PC-9 (cell line): ENCODE results near the gene MED7. TPM values are rescaled to one million over a fixed set of nuclear protein-coding genes. Genes with fewer than 3 reads are reported as not detected.

Experiments used
- BruUV-seq: library from RNA; stranded (reverse); fragments of 400-500 nt; replicated peaks from 2 replicates; lab custom pipeline; 2021; lab: Mats Ljungman, UMichigan
- CTCF ChIA-PET: fragments of 300-600 bp; sonication (Branson Sonifier 250); formaldehyde crosslinking; loops from one replicate; lab custom pipeline; 2022; ENCODE audit warnings: antibody characterized with exemption; lab: Charles Lee
- POLR2A ChIA-PET: fragments of 300-600 bp; sonication (Branson Sonifier 250); formaldehyde crosslinking; loops from one replicate; lab custom pipeline; 2022; ENCODE audit warnings: antibody characterized with exemption; ENCODE audit not compliant: unreplicated experiment; lab: Charles Lee
- DNase-seq, 2 experiments: peaks; one replicate each; pipeline versions ENCODE4 v3.0.0 to v3.0.0-alpha.2; 2015 to 2022; ENCODE audit warnings: mixed read lengths in 1 of 2
- H2AFZ ChIP-seq: fragments of 200-600 bp; sonication (generic); 2 replicates; pipeline ENCODE4 v1.8.1; 2017; ENCODE audit warnings: antibody characterized with exemption
- H3F3A ChIP-seq: fragments of 200-600 bp; sonication (generic); 2 replicates; pipeline ENCODE4 v1.8.1; 2017; ENCODE audit warnings: antibody characterized with exemption, mild to moderate bottlenecking, low read depth; ENCODE audit not compliant: insufficient read depth
- H3K27ac ChIP-seq: fragments of 200-600 bp; sonication (generic); 2 replicates; pipeline ENCODE4 v1.6.1; 2016; ENCODE audit warnings: mixed run types
- H3K27me3 ChIP-seq: fragments of 200-600 bp; sonication (generic); 2 replicates; pipeline ENCODE4 v1.6.1; 2016; ENCODE audit warnings: low read depth, mixed run types; ENCODE audit not compliant: insufficient read depth
- H3K36me3 ChIP-seq: fragments of 200-600 bp; sonication (generic); 2 replicates; pipeline ENCODE4 v1.6.1; 2016; ENCODE audit warnings: low read depth, mixed run types
- H3K4me1 ChIP-seq: fragments of 200-600 bp; sonication (generic); replicated peaks from 2 replicates; pipeline ENCODE4 v1.6.1; 2016; ENCODE audit warnings: mixed run types; ENCODE audit not compliant: insufficient read depth
- H3K4me2 ChIP-seq: fragments of 200-600 bp; sonication (generic); 2 replicates; pipeline ENCODE4 v1.6.1; 2017; ENCODE audit warnings: mixed run types
- H3K4me3 ChIP-seq: fragments of 200-600 bp; sonication (generic); 2 replicates; pipeline ENCODE4 v1.6.1; 2016; ENCODE audit warnings: mixed run types
- H3K79me2 ChIP-seq: fragments of 200-600 bp; sonication (generic); 2 replicates; pipeline ENCODE4 v1.6.1; 2017; ENCODE audit warnings: low read depth, mixed run types
- H3K9me2 ChIP-seq: fragments of 200-600 bp; sonication (generic); 2 replicates; pipeline ENCODE4 v1.8.1; 2017; ENCODE audit warnings: mild to moderate bottlenecking; ENCODE audit not compliant: insufficient read depth
- H3K9me3 ChIP-seq: fragments of 200-600 bp; sonication (generic); 2 replicates; pipeline ENCODE4 v1.8.1; 2016; ENCODE audit warnings: low read depth; ENCODE audit not compliant: insufficient read depth
- H4K20me1 ChIP-seq: fragments of 200-600 bp; sonication (generic); 2 replicates; pipeline ENCODE4 v1.8.1; 2017; ENCODE audit not compliant: insufficient read depth
- EZH2 ChIP-seq: fragments of 200-600 bp; sonication (generic); IDR thresholded peaks from 2 replicates; pipeline ENCODE4 v1.8.0; 2017; ENCODE audit warnings: antibody characterized with exemption, low read depth
- intact Hi-C: fragments of 100-400 bp; cut with micrococcal nuclease; formaldehyde crosslinking; loops from one replicate; pipeline ENCODE4 v1.10.0; 2022; ENCODE audit not compliant: unreplicated experiment
- total RNA-seq: library from RNA; stranded (reverse); gene quantifications from 2 replicates; pipeline ENCODE4 v1.2.3, GENCODE V29; 2021
- TF ChIP-seq, protein P1 (sequence below): fragments of 200-600 bp; sonication (generic); conservative IDR thresholded peaks from 2 replicates; pipeline ENCODE4 v1.6.1; 2017; ENCODE audit warnings: mixed run types, antibody characterized with exemption, mild to moderate bottlenecking, moderate library complexity

Gene MED7
- total RNA-seq, 1 experiment from 2014 or later, result 11.8 TPM

DNA sequence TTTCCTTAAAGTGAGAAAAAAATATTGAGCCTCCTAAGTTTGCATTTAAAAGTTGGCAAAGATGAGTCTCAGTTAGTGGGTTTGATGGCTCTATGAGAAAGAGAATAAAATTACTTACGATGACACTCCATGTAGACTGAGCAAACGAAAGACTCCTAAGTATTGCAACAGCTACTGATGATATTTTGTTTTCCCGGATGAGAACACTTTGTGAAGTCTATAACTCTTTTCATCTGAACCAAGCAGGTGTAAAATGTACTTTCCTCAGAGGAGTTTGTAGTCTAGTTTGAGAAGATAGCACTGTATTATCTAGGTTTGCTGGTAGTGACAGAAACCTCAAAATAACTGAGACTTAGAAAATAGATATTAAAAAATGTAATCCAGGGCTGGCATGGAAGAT, 36.3 kb upstream of the MED7 start:
- no peak overlapping the region for H3K4me2 ChIP-seq
- intact Hi-C loops, result no loop called here
- no peaks in the 10 kb centered on the region for H4K20me1 ChIP-seq
- H3K27ac ChIP-seq, result no peak overlapping the region
- ChIA-PET CTCF (no interaction called here), POLR2A (no interaction called here)
- H3K9me3 ChIP-seq, result no peaks in the 10 kb centered on the region
- H2AFZ ChIP-seq, result no peak overlapping the region
- no peaks in the 10 kb centered on the region for H3K9me2 ChIP-seq
- no peak for TF ChIP-seq EZH2
- TF ChIP-seq, protein P1, sequence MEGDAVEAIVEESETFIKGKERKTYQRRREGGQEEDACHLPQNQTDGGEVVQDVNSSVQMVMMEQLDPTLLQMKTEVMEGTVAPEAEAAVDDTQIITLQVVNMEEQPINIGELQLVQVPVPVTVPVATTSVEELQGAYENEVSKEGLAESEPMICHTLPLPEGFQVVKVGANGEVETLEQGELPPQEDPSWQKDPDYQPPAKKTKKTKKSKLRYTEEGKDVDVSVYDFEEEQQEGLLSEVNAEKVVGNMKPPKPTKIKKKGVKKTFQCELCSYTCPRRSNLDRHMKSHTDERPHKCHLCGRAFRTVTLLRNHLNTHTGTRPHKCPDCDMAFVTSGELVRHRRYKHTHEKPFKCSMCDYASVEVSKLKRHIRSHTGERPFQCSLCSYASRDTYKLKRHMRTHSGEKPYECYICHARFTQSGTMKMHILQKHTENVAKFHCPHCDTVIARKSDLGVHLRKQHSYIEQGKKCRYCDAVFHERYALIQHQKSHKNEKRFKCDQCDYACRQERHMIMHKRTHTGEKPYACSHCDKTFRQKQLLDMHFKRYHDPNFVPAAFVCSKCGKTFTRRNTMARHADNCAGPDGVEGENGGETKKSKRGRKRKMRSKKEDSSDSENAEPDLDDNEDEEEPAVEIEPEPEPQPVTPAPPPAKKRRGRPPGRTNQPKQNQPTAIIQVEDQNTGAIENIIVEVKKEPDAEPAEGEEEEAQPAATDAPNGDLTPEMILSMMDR, result no peak
- no peak overlapping the region for H3K4me3 ChIP-seq
- no peaks in the 10 kb centered on the region for H3F3A ChIP-seq
- H3K36me3 ChIP-seq, result no peaks in the 10 kb centered on the region
- BruUV-seq, result no TSS peak
- H3K4me1 ChIP-seq, result no peaks in the 10 kb centered on the region
- H3K79me2 ChIP-seq, result no peaks in the 10 kb centered on the region
- no peak for DNase-seq
- peaks cover 64% of the 10 kb centered on the region for H3K27me3 ChIP-seq

DNA sequence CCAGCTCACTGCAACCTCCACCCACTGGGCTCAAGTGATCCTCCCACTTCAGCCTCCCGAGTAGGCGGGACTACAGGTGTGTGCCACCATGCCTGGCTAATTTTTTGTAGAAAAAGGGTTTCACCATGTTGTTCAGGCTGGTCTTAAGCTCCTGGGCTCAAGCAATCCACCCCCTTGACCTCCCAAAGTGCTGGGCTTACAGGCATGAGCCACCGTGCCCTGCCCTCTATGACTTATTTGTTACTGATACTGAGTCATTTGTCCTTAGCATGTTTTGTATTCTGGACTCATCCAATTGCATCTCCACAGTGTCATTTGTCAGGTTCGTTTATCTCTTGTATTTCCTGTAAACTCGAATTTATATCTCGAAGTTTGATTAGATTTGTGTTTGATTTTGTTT, 35.3 kb upstream of the MED7 start:
- Histone ChIP-seq H3K9me3 (no peaks in the 10 kb centered on the region), H3K4me1 (no peaks in the 10 kb centered on the region), H3K79me2 (no peaks in the 10 kb centered on the region), H3K4me2 (no peak overlapping the region), H3K27ac (no peak overlapping the region), H3K27me3 (peaks cover 69% of the 10 kb centered on the region), H3K9me2 (no peaks in the 10 kb centered on the region), H3K4me3 (no peak overlapping the region), H4K20me1 (no peaks in the 10 kb centered on the region), H3K36me3 (no peaks in the 10 kb centered on the region), H3F3A (no peaks in the 10 kb centered on the region), H2AFZ (no peak overlapping the region)
- BruUV-seq, result no TSS peak
- POLR2A ChIA-PET, result no interaction called here
- TF ChIP-seq, protein P1, result no peak
- no peak for TF ChIP-seq EZH2
- intact Hi-C loops, result no loop called here
- DNase-seq, result no peak
- CTCF ChIA-PET, result no interaction called here

DNA sequence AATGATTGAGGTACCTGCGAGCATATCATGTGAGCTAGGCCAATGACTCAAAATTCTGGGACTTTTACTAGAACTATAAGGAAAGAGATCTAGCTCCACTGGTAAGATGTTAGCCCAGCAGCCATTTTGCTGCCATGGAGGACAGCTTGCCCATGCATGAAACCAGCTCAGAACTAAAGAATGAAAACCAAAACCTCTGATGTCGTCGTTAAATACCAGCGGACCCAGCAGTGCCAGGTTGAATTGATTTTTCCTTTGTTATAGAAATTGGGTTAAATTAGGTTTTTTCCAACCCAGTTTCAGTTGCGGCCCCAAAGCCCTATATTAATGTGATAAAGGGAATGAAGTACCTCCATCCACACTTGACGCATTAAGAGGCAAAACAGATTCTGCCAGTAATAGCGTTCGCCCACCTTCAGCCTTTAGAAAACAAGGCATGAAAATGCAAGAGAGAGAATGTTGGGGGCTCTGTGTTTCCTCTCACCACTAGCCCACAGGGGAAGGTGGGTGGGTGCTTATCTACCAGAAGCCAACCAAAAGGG, 32.5 kb upstream of the MED7 start:
- Histone ChIP-seq H3K4me1 (no peaks in the 10 kb centered on the region), H3K4me3 (no peak overlapping the region), H3K79me2 (no peaks in the 10 kb centered on the region), H3F3A (no peaks in the 10 kb centered on the region), H2AFZ (no peak overlapping the region), H3K27me3 (peaks cover 86% of the 10 kb centered on the region), H3K27ac (no peak overlapping the region), H3K9me2 (no peaks in the 10 kb centered on the region), H4K20me1 (no peaks in the 10 kb centered on the region), H3K36me3 (no peaks in the 10 kb centered on the region), H3K9me3 (no peaks in the 10 kb centered on the region), H3K4me2 (no peak overlapping the region)
- ChIA-PET POLR2A (no interaction called here), CTCF (no interaction called here)
- intact Hi-C loops, result no loop called here
- no TSS peak for BruUV-seq
- no peak for DNase-seq
- no peak for TF ChIP-seq EZH2
- TF ChIP-seq, protein P1, result no peak
